IMR-90 (cell line): Measurements from ENCODE around the gene GIMAP1.

Experiments used
- BHLHE40 ChIP-seq: fragments of 150-350 bp; IDR thresholded peaks from 2 replicates; pipeline ENCODE4 v1.6.1; 2016; ENCODE audit warnings: mild to moderate bottlenecking, low read depth, low read length
- CEBPB ChIP-seq: IDR thresholded peaks from 2 replicates; pipeline ENCODE4 v1.6.1; 2012; ENCODE audit warnings: low read depth, low read length, improper control_type of control experiment
- CHD1 ChIP-seq: IDR thresholded peaks from 2 replicates; pipeline ENCODE4 v1.6.1; 2012; ENCODE audit warnings: low read depth, low read length, improper control_type of control experiment
- FOS ChIP-seq: fragments of 150-350 bp; IDR thresholded peaks from 2 replicates; pipeline ENCODE4 v1.6.1; 2016; ENCODE audit warnings: low read depth, low read length
- MAFK ChIP-seq: IDR thresholded peaks from 2 replicates; pipeline ENCODE4 v1.6.1; 2012; ENCODE audit warnings: low read depth, low read length, improper control_type of control experiment
- POLR2A ChIP-seq: IDR thresholded peaks from 2 replicates; pipeline ENCODE4 v1.6.1; 2012; ENCODE audit warnings: mild to moderate bottlenecking, low read depth, low read length
- RAD21 ChIP-seq: IDR thresholded peaks from 2 replicates; pipeline ENCODE4 v1.6.1; 2012; ENCODE audit warnings: low read length, improper control_type of control experiment
- RCOR1 ChIP-seq: IDR thresholded peaks from 2 replicates; pipeline ENCODE4 v1.6.1; 2012; ENCODE audit warnings: mild to moderate bottlenecking, low read length, improper control_type of control experiment; ENCODE audit not compliant: insufficient replicate concordance
- RFX5 ChIP-seq: IDR thresholded peaks from 2 replicates; pipeline ENCODE4 v1.8.0; 2012; ENCODE audit warnings: low read depth, mild to moderate bottlenecking, low read length, moderate library complexity
- SMC3 ChIP-seq: fragments of 150-350 bp; IDR thresholded peaks from 2 replicates; pipeline ENCODE4 v1.6.1; 2016; ENCODE audit warnings: low read depth, mild to moderate bottlenecking, antibody characterized with exemption, low read length, moderate library complexity
- TF ChIP-seq, protein P1 (sequence below): conservative IDR thresholded peaks from 2 replicates; pipeline ENCODE4 v1.5.1; 2012; ENCODE audit warnings: mild to moderate bottlenecking, low read depth, low read length, improper control_type of control experiment
- TF ChIP-seq, protein P2 (sequence below): fragments of 150-350 bp; IDR thresholded peaks from 2 replicates; pipeline ENCODE4 v1.6.1; 2017; ENCODE audit warnings: mild to moderate bottlenecking, antibody characterized with exemption, low read length, low read depth

DNA sequence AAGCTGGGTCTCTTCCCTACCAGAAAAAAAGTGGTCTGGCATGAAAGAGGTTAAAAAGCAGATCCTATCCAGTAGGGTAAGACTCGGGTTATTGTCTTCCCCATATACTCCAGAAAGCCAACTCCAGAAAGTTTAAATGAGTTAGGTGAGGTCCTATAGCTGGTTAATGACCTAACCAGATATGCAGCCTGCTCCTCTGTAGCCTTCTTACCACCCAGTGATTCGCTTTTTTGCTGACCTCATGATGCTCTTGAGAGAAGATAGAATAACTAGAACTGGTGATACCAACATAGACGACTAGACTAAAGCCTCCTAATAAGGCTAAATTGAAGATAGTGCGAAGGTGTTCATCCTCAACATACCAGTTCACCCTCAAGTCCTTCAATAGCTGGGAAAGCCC is 675 bp upstream of the GIMAP1 start:
- TF ChIP-seq CEBPB (no peak), POLR2A (no peak), CHD1 (no peak), SMC3 (no peak), BHLHE40 (no peak), MAFK (no peak), RCOR1 (no peak), RAD21 (no peak), RFX5 (no peak), FOS (no peak)
- TF ChIP-seq, protein P1, sequence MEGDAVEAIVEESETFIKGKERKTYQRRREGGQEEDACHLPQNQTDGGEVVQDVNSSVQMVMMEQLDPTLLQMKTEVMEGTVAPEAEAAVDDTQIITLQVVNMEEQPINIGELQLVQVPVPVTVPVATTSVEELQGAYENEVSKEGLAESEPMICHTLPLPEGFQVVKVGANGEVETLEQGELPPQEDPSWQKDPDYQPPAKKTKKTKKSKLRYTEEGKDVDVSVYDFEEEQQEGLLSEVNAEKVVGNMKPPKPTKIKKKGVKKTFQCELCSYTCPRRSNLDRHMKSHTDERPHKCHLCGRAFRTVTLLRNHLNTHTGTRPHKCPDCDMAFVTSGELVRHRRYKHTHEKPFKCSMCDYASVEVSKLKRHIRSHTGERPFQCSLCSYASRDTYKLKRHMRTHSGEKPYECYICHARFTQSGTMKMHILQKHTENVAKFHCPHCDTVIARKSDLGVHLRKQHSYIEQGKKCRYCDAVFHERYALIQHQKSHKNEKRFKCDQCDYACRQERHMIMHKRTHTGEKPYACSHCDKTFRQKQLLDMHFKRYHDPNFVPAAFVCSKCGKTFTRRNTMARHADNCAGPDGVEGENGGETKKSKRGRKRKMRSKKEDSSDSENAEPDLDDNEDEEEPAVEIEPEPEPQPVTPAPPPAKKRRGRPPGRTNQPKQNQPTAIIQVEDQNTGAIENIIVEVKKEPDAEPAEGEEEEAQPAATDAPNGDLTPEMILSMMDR = no peak
- TF ChIP-seq, protein P2, sequence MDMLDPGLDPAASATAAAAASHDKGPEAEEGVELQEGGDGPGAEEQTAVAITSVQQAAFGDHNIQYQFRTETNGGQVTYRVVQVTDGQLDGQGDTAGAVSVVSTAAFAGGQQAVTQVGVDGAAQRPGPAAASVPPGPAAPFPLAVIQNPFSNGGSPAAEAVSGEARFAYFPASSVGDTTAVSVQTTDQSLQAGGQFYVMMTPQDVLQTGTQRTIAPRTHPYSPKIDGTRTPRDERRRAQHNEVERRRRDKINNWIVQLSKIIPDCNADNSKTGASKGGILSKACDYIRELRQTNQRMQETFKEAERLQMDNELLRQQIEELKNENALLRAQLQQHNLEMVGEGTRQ = no peak
